Stimulated activated memory B cell treated with anti-CD40 and anti-IgM and Interleukin-4, amounts not matched to agents 10 μg/mL and 1 μg/mL and 100 μg/mL, for 72 hours (primary cell): Measurements from ENCODE around the gene RPS28.
"Not testable (repeated sequence)": the region's sequence is repeated elsewhere in the genome, so short reads cannot be mapped to it uniquely, and the experiment has no call there.

Experiments used
- ATAC-seq: fragments of 150-1000 bp; cut with Tn5 transposase; 2 replicates; pipeline ENCODE4 v1.10.0; 2021
- H3K27ac Mint-ChIP-seq: one replicate; pipeline ENCODE4 v1.8.0; 2022; ENCODE audit warnings: mild to moderate bottlenecking, mixed read lengths
- H3K27me3 Mint-ChIP-seq: one replicate; pipeline ENCODE4 v1.8.0; 2022; ENCODE audit warnings: mixed read lengths
- H3K36me3 Mint-ChIP-seq: one replicate; pipeline ENCODE4 v1.8.0; 2022; ENCODE audit warnings: mixed read lengths
- H3K4me1 Mint-ChIP-seq: one replicate; pipeline ENCODE4 v1.8.0; 2022; ENCODE audit warnings: mixed read lengths
- H3K4me3 Mint-ChIP-seq: one replicate; pipeline ENCODE4 v1.8.0; 2022; ENCODE audit warnings: mild to moderate bottlenecking, moderate library complexity, mixed read lengths
- H3K9me3 Mint-ChIP-seq: one replicate; pipeline ENCODE4 v1.8.0; 2022; ENCODE audit warnings: mixed read lengths

RPS28 gene

DNA sequence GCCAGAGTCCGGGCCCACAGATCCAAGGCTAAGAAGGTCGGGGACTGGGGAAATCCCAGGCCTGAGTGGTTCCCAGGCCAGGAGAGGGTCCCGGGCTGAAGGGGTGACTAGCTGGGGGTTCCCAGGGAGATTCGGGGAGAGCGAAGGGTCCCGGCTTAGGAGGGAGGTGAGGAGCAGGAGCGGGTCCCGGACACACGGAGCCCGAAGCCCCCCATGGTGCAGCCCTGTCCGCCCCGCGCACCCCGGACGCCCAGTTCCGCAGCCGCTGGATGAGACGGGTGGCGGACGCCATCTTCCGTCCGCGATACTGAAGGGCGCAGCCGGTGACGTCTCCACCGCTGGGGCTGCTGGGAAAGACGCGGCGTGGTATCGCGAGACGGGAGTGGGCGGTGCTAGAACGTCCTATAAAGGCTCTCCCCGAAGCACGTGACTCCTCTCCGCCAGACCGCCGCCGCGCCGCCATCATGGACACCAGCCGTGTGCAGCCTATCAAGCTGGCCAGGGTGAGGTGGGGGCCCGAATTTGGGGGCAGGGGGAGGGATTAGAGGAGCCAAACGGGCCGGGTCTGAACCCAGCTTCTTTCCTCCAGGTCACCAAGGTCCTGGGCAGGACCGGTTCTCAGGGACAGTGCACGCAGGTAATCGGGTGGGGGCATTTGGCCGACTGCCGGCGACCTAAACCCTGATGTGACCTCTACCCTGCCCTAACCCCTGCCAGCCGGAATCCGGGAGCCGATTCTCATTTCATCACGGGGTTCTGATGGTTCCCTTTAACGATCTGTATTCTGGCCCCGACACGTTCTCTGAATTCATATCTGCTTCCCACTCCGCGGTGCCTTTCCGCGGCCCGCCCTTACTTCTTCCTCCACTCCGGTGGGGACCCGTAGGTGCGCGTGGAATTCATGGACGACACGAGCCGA lies at the start of gene RPS28, which contains the start of gene NDUFA7:
Gene RPS28, plus strand, starts transcription at position 430 of the 919 bp plus-strand sequence. Its CDS starts 35 bp downstream, at position 465.
Gene NDUFA7, minus strand, starts transcription at position 309 of the 919 bp plus-strand sequence. Its CDS starts 17 bp downstream, at position 292.
- H3K9me3 Mint-ChIP-seq: no peaks in the 10 kb centered on the region
- peaks cover 18% of the 10 kb centered on the region for H3K36me3 Mint-ChIP-seq
- ATAC-seq: peak; percentile 97

DNA sequence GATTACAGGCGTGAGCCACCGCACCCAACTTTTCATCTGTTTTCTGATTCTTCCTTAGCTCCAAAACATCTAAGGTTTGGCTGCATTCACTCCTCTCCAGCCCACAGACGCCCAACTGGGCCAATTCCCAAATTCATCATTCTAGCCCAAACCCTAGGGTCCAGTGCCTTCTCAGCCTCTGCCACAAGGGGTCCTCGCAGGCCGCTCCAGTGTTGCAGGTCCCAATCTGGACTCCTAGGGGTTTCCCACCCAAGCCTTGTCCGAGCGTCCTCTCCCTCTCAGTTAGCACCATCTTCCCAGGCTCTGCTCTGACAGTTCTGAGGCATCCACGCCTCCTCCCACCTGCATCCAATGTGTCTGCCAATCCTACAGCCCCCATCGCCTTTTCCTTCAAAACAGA lies 44.8 kb upstream of the RPS28 start:
- not testable (repeated sequence) for H3K9me3 Mint-ChIP-seq

More for the DNA sequence above, at the start of gene RPS28, which contains the start of gene NDUFA7:
- peak within 1 kb of the TSS; percentile 96 for H3K4me3 Mint-ChIP-seq
- no peaks in the 10 kb centered on the region for H3K27me3 Mint-ChIP-seq
- H3K27ac Mint-ChIP-seq: peak within 1 kb of the TSS; percentile 99
- peaks cover 48% of the 10 kb centered on the region for H3K4me1 Mint-ChIP-seq

DNA sequence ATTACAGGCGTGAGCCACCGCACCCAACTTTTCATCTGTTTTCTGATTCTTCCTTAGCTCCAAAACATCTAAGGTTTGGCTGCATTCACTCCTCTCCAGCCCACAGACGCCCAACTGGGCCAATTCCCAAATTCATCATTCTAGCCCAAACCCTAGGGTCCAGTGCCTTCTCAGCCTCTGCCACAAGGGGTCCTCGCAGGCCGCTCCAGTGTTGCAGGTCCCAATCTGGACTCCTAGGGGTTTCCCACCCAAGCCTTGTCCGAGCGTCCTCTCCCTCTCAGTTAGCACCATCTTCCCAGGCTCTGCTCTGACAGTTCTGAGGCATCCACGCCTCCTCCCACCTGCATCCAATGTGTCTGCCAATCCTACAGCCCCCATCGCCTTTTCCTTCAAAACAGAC lies 30.0 kb upstream of the RPS28 start:
- not testable (repeated sequence) for H3K9me3 Mint-ChIP-seq, ATAC-seq, H3K27ac Mint-ChIP-seq, H3K4me1 Mint-ChIP-seq, H3K36me3 Mint-ChIP-seq, H3K4me3 Mint-ChIP-seq, H3K27me3 Mint-ChIP-seq

More for the DNA sequence above, 44.8 kb upstream of the RPS28 start:
- H3K4me1 Mint-ChIP-seq, H3K27ac Mint-ChIP-seq, H3K27me3 Mint-ChIP-seq, H3K36me3 Mint-ChIP-seq, ATAC-seq, H3K4me3 Mint-ChIP-seq: not testable (repeated sequence)

DNA sequence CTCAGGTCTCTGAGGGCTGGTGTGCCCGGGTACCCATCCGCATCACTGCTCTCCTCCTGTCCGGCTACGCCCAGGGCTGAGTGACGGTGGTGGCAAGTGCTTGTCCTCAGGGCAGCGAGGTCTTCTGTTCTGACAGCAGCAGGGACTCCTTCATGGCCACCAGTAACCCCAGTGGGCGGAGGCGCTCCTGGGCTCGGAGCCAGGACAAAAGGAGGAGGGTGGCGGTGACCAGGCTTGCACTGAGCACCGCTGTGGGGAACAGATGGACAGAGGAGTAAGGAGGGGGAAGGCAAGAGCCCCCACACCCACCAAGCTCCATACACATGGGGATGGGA lies 19.0 kb upstream of the RPS28 start:
- peaks cover 14% of the 10 kb centered on the region for H3K4me1 Mint-ChIP-seq
- H3K36me3 Mint-ChIP-seq: peaks cover 25% of the 10 kb centered on the region
- no peaks in the 10 kb centered on the region for H3K9me3 Mint-ChIP-seq
- H3K27me3 Mint-ChIP-seq: no peaks in the 10 kb centered on the region
- no peak overlapping the region for H3K27ac Mint-ChIP-seq
- no peak for ATAC-seq
- H3K4me3 Mint-ChIP-seq: no peak overlapping the region

DNA sequence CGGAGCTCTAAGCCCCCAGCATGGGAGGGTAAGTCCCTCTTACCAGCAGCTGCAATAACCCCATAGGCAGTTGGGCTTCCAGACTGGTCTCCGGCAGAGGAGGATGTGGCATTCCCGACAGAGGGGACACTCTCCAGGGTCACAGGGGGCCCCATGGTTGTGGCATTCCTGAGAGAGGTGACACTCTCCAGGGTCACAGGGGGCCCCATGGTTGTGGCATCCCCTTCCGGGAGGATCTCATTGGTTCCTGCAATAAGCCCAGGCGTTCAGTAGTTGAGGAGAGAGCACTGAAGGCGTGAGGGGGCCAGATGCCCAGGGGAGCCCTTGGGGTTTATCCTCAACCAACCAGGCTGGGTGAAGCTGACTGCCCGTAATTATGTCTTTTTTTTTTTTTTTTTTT lies 18.6 kb upstream of the RPS28 start:
- Mint-ChIP-seq H3K9me3 (no peaks in the 10 kb centered on the region), H3K27me3 (no peaks in the 10 kb centered on the region), H3K36me3 (peaks cover 25% of the 10 kb centered on the region), H3K4me3 (no peak overlapping the region), H3K27ac (no peak overlapping the region), H3K4me1 (peaks cover 18% of the 10 kb centered on the region)
- no peak for ATAC-seq

DNA sequence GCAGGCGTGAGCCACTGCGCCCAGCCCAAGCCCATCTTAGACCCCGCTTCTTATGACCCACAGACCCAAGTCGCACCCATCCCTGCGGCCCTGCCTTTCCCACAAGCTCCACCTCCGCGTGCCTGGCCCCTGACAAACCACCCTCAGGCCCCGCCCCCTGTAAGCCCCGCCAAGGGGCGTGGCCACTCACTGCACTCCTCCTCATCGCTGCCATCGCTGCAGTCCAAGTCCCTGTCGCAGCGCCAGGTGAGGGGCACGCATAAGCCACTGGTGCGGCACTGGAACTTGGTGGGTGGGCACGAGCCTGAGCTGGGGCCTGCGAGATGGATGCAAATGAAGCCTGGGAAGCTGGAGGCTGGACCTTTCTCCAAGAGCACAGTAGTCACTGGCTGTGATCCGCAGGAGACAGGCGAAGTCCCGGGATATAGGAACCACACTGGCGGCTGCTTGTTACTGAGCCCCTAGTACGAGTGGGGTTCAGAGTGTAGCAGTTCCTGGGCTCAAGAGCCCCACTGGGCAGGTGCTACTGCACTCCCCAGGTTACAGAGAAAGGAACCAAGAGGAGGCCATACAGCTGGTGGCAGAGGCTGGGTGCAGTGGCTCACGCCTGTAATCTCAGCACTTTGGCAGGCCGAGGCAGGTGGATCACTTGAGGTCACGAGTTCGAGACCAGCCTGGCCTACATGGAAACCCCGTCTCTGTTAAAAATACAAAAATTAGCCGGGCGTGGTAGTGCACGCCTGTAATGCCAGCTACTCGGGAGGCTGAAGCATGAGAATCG lies 16.3 kb upstream of the RPS28 start:
- H3K4me1 Mint-ChIP-seq: peaks cover 39% of the 10 kb centered on the region
- peaks cover 34% of the 10 kb centered on the region for H3K36me3 Mint-ChIP-seq
- ATAC-seq: no peak
- H3K27ac Mint-ChIP-seq: no peak overlapping the region
- no peaks in the 10 kb centered on the region for H3K27me3 Mint-ChIP-seq
- no peak overlapping the region for H3K4me3 Mint-ChIP-seq
- H3K9me3 Mint-ChIP-seq: no peaks in the 10 kb centered on the region

DNA sequence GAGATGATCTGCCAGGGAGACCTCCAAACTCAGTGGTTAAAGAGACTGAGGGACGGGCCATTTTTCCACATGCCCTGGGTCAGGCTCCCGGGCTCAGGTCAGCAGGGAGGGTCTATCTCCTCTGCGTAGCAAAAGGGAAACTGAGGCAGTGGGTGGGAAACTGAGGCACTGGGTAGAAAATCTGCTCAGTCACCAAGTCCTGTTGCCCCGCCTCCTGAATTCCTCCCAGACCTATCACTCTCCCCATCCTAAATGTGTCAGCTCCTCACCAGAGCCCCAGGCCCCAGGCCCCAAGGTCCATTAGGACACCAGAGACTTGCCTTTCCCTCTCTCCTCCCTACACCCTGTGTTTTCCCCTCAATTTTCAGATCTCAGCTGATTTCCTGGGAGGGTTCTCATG lies 15.5 kb upstream of the RPS28 start:
- peaks cover 41% of the 10 kb centered on the region for H3K36me3 Mint-ChIP-seq
- H3K27ac Mint-ChIP-seq: no peak overlapping the region
- ATAC-seq: no peak
- H3K4me3 Mint-ChIP-seq: no peak overlapping the region
- H3K4me1 Mint-ChIP-seq: peaks cover 40% of the 10 kb centered on the region
- no peaks in the 10 kb centered on the region for H3K9me3 Mint-ChIP-seq
- no peaks in the 10 kb centered on the region for H3K27me3 Mint-ChIP-seq

DNA sequence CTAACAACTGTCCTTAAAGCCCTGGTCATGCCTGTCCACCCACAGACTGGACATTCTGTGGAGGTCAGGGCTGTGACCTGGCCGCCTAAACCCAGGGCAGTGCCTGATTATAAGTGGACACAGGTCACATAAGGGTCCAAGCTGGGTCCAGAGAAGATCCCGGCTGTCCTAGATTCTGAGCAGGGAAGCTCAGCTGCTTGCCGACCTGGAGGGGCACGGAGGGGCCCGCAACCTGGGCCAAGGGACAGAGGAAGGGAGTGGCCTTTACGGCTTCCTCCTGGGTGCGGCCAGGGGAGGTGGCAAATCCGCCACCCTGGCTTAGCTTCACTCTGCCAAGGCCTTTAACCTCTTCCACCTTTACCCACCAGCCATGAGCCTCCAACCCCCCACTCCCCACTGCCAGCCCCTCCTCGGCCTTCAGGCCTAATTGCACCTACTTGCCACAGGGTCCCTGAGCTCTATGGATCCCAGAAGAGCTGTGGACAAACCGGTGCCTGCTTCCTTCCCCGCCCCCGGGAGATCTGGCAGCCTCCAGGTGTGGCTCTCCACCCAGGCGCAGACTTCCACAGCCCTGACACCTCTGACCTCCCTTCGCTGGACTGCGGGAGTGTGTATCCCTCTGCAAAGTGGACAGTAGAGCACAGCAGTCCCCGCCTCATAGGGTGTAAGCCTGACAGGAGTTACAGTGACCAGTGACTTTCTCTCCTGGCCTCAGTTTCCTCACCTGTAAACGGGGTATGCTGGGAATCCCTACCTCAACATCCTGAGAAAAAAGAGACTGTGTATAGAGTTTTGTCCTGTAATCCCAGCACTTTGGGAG lies 14.9 kb upstream of the RPS28 start:
- H3K4me1 Mint-ChIP-seq: peaks cover 40% of the 10 kb centered on the region
- H3K4me3 Mint-ChIP-seq: peak overlapping the region; percentile 85
- peaks cover 47% of the 10 kb centered on the region for H3K36me3 Mint-ChIP-seq
- H3K9me3 Mint-ChIP-seq: no peaks in the 10 kb centered on the region
- no peak for ATAC-seq
- peak overlapping the region; percentile 76 for H3K27ac Mint-ChIP-seq
- no peaks in the 10 kb centered on the region for H3K27me3 Mint-ChIP-seq

DNA sequence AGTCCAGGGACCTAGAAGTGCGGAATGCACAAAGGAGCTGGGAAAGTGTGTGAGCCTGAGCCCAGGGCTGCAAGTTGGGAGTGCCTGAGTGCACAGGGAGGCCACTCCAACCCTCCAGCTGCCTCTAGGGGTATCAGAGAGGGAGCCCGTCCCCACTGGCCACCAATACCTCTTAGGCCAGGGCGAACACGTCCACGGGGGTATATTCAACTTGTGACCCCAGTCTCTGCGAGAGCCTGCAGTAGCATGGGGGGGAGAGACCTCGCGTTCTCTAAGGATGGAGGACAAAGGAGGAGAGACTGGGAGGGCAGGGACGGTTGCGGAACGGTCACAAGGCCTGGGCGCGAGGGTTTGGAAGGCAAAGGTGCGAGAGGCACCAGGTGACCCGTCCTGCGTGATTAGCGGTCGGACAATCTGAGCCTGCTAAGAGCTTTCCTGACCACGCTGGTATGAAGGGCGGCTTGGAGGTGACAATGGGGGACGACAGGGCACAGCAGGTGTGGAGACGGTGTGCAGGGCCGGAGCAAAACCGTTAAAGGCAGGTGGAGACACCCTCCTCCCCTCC lies 13.8 kb upstream of the RPS28 start:
- Mint-ChIP-seq H3K27me3 (no peaks in the 10 kb centered on the region), H3K9me3 (no peaks in the 10 kb centered on the region), H3K36me3 (peaks cover 48% of the 10 kb centered on the region), H3K4me3 (peak overlapping the region; percentile 85), H3K4me1 (peaks cover 40% of the 10 kb centered on the region), H3K27ac (peak overlapping the region; percentile 76)
- ATAC-seq: no peak

DNA sequence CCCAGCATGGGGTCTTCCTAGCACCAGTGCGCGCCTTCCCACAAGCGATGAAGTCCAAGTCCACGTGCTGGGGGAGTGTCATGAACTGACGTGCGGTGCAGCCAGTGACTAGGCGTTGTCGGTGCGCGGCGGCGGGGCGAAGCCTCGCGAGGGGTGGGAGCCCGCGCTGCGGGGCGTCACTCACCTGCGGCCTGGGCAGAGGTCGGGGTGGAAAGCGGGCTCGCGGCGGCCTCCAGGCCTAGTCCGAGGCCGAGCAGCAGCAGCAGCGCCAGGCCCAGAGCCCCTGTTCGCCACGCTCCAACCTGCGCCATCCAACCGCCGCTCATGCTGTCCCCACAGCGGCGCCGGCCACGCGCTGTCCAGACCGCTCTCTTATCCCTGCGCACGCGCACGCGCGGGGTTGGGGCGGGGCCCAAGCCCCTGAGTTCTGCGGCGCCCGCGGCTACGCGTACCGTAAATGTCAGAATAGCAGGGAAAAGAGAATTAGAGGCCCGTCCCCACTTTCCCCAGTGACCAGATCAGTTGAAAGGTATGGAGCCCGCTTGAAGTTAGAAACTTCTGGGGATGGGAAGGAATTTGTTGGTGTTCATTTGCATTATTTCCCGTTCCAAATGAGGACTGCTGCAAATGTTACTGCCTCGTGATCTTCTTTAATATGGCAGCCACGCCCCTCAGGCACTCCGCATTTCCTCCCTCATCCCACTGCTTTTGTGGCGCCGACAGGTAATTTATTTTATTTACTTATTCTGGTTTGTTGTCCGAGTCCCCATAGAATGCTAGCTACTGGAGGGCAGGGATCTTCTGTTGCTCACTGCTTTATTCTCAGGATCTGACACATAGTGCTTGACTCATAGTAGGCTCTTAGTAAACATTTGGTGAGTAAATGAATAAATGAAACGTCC lies 13.1 kb upstream of the RPS28 start, which contains the start of gene CD320:
Gene CD320, minus strand, starts transcription at position 394 of the 902 bp plus-strand sequence. Its CDS starts 68 bp downstream, at position 326.
- H3K9me3 Mint-ChIP-seq: no peaks in the 10 kb centered on the region
- ATAC-seq: peak; percentile 96
- H3K27ac Mint-ChIP-seq: peak within 1 kb of the TSS; percentile 76
- H3K4me1 Mint-ChIP-seq: peaks cover 40% of the 10 kb centered on the region
- H3K4me3 Mint-ChIP-seq: peak within 1 kb of the TSS; percentile 85
- peaks cover 51% of the 10 kb centered on the region for H3K36me3 Mint-ChIP-seq
- H3K27me3 Mint-ChIP-seq: no peaks in the 10 kb centered on the region

DNA sequence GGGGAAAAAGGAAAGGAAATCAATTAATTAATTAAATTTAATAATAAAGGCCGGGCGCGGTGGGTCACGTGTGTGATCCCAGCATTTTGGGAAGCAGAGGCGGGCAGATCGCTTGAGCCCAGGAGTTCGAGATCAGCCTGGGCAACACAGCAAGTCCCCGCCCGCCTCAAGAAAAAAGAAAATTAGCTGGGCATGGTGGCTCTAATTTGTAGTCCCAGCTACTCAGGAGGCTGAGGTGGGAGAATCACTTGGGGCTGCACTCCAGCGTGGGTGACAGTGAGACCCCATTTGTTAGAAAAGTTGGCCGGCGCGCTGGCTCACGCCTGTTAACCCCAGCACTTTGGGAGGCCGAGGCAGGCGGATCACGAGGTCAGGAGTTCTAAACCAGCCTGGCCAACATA lies 12.4 kb upstream of the RPS28 start:
- peaks cover 47% of the 10 kb centered on the region for H3K36me3 Mint-ChIP-seq
- peaks cover 40% of the 10 kb centered on the region for H3K4me1 Mint-ChIP-seq
- H3K27me3 Mint-ChIP-seq: no peaks in the 10 kb centered on the region
- H3K27ac Mint-ChIP-seq: peak overlapping the region; percentile 76
- H3K4me3 Mint-ChIP-seq: peak overlapping the region; percentile 85
- H3K9me3 Mint-ChIP-seq: no peaks in the 10 kb centered on the region
- ATAC-seq: no peak

DNA sequence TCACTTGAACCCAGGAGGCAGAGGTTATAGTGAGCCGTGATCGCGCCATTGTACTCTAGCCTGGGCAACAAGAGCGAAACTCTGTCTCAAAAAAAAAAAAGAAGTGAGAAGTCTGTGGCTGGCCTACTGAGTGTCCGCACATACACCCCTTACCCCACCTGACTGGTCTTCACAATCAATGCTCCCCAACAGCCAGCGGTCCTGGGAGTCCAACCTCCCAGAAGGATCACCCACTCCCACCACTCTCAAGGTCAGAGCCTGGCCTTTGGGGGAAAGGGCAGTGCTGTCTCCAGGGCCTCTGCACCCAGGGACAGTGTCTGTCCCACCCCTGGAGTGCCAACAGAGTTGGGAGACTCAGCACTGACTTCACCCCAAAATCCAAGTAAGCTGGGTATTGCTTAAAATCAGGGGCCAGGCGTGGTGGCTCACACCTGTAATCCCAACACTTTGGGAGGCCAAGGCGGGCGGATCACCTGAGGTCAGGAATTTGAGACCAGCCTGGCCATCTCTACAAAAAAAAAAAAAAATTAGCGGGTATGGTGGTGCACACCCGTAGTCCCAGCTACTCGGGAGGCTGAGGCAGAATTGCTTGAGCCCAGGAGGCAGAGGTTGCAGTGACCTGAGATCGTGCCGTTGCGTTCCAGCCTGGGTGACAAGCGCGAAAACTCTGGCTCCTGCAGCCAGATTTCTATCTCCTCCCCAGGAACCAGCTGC lies 10.8 kb upstream of the RPS28 start:
- Mint-ChIP-seq H3K4me3 (no peak overlapping the region), H3K27ac (no peak overlapping the region)
- no peak for ATAC-seq

More for the DNA sequence above, 10.8 kb upstream of the RPS28 start:
- no peaks in the 10 kb centered on the region for H3K9me3 Mint-ChIP-seq
- peaks cover 40% of the 10 kb centered on the region for H3K4me1 Mint-ChIP-seq
- no peaks in the 10 kb centered on the region for H3K27me3 Mint-ChIP-seq
- peaks cover 46% of the 10 kb centered on the region for H3K36me3 Mint-ChIP-seq
